Activated CD4-positive, CD25-positive, alpha-beta regulatory T cell (primary cell): ENCODE data around the gene CD22.

Experiments
- DNase-seq, 4 experiments: peaks; one replicate each; lab custom pipeline; 2025; lab: John Stamatoyannopoulos, UW

The CD22 gene

GRCh38 chr19:35388277-35389054, 59.5 kb downstream of the CD22 start:
- no peak for DNase-seq

DNA sequence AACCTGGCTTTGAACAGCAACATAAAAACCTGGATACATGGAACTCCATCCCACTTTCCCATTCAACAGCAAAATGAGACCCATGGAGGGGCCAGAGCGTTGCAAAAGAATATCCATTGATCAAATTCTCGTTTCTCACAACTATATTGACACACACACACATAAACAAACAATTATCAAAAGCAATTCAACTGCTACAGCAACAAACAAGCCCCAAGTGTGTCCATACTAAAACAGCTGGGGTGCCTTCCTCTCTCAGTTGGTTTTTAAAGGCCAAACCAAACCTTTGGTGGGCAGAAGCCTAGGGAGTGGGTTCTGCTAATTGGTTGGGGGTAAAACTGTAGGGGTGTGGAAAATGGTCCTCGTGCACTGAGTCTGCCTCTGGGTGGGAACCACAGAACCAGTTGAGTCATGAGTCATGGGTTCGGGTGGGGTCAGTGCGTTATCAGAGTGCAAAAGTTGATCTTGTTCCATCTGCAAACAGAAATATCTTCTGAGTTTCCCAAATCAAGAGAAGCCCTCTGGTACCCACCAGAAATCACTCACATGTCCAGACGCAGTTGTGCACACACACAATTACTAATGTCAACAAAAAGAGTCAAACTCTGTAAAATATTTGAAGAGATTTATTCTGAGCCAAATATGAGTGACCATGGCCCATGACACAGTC, 60.3 kb downstream of the CD22 start:
- no peak for DNase-seq

DNA sequence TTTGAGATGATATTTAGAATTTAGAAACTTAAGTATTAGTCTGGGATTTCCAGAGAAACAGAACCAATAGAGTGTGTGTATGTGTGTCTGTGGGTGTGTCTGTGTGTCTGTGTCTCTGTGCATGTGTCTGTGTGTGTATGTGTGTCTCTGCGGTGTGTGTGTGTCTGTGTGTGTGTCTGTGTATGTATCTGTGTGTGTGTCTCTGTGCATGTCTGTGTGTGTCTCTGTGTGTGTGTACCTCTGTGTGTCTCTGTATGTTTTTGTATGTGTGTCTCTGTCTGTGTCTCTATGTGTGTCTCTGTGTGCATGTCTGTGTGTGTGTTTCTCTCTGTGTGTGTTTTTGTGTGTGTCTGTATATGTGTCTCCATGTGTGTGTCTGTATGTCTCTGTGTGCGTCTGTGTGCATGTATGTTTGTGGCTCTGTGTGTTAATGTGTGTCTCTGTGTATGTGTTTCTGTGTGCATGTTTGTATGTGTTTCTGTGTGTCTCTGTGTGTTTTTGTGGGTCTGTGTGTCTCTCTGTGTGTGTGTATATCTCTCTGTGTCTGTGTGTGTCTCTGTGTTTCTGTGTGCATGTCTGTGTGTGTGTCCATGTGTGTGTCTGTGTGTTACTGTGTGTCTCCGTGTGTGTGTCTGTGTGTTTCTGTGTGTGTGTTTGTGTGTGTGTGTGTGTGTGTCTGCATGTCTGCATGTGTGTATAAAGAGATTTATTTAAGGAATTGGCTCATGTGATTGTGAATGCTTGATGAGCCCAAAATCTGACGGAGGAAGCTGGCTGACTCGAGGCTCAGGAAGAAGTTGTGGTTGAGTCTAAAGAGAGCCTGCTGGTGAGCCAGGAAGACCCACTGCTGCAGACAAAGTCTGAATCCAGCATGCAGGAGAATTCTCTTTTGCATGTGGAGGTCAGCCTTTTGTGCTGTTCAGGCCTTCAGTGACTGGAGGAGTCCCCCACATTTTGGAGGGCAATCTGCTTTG, 64.0 kb downstream of the CD22 start:
- no peak for DNase-seq

DNA sequence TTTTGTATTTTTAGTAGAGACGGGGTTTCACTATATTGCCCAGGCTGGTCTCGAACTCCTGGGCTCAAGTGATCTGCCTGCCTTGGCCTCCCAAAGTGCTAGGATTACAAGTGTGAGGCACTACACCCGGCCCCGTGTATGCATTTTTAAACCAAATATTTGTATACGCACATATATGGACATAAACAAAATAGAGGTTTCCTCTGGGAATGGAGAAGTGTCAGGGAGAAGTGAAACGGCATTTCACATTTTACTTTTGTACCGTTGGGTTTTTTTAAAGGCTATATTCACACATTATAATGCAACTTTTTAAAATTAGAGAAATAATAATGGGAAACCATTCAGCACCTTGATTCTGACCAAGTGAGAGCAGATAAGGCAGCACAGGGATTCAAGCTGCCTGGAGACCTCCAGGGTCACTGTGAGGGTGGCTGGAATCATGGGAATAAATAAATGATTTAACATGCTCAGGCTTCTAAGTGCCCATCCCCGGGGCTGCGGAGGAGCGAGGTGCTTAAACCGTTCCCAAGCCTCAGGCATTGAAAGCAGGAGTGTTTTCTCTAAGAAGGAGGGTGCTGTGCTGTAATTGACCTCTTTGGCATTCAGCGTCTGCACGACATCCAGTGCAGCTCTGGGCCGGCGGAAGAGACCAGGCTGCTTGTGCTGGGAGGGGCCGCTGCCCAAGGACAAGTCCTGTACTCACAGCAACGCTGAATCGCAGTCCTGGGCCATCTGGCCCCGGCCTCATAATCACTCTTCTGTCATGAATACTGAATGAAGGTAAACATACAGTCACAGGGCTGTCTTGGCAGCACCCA, 66.6 kb downstream of the CD22 start:
- DNase-seq: no peak

DNA sequence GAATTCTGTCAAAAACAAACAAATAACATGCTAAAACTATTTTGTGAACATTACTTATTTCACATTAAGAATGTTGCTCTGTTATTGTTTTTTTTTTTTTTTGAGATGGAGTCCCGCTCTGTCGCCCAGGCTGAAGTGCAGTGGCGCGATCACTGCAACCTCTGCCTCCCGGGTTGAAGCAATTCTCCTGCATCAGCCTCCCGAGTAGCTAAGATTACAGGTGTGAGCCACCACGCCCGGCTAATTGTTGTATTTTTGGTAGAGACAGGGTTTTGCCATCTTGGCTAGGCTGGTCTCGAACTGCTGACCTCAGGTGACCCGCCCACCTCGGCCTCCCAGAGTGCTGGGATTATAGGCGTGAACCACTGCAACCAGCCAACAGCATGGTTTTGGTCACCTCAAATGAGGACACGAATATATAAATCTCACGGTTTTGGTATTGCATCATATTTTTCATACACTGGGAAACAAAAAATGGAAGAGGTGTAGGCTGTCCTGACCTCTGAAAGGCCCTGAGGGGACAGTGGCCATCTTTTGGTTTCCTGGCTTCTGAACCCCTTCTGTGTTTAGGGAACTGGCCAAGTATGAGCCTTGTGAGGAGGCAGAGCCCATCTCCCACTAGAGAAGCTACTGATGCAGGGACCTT, 67.4 kb downstream of the CD22 start:
- DNase-seq: no peak
